ENCODE results near the gene KLK6.

Gene KLK6

DNA sequence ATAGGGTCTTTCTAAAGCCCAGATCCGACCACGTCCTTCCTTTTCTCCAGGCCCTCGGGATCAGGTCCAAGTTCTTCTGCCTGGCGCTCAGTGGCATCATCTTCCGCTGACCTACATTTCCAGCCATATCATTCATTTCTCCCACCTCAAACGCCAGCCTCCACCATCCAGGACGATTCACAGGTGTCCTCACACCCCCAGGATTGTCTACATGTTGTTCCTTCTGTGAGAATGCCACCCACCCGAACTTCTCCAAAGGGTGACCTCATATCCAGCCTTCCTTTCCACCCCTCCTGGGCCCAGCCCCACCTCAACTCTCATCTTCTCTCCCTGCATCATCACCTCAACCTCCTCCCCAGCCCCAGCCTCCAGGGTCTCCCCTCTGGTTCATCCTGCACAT, 11.8 kb downstream of the KLK6 start:
- H3K9ac ChIP-seq (ENCODE audit: low read length): no peak overlapping the region
- TF ChIP-seq, protein P1, sequence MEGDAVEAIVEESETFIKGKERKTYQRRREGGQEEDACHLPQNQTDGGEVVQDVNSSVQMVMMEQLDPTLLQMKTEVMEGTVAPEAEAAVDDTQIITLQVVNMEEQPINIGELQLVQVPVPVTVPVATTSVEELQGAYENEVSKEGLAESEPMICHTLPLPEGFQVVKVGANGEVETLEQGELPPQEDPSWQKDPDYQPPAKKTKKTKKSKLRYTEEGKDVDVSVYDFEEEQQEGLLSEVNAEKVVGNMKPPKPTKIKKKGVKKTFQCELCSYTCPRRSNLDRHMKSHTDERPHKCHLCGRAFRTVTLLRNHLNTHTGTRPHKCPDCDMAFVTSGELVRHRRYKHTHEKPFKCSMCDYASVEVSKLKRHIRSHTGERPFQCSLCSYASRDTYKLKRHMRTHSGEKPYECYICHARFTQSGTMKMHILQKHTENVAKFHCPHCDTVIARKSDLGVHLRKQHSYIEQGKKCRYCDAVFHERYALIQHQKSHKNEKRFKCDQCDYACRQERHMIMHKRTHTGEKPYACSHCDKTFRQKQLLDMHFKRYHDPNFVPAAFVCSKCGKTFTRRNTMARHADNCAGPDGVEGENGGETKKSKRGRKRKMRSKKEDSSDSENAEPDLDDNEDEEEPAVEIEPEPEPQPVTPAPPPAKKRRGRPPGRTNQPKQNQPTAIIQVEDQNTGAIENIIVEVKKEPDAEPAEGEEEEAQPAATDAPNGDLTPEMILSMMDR (IDR thresholded peaks at IDR 0.05; ENCODE audit: low read depth, low read length): no peak
- TF ChIP-seq EZH2phosphoT487 (IDR thresholded peaks at IDR 0.05; ENCODE audit: low read depth): no peak
- peaks cover 12% of the 10 kb centered on the region; the same call in 1 of the 2 replicates for H3K27me3 ChIP-seq (ENCODE audit: low read depth, low read length)
- H3K9me3 ChIP-seq (ENCODE audit: insufficient read depth, low read length): no peaks in the 10 kb centered on the region
- no peaks in the 10 kb centered on the region for H4K20me1 ChIP-seq (ENCODE audit: insufficient read depth, low read length)
- no peaks in the 10 kb centered on the region for H3K36me3 ChIP-seq (replicated peaks; ENCODE audit: low read depth, low read length)
- H3K79me2 ChIP-seq (ENCODE audit: low read length): no peaks in the 10 kb centered on the region
- H3K4me2 ChIP-seq (ENCODE audit: low read length): no peak overlapping the region
- H3K27ac ChIP-seq (ENCODE audit: low read length): no peak overlapping the region
- H2AFZ ChIP-seq (ENCODE audit: low read depth, low read length): no peak overlapping the region
- H3K4me3 ChIP-seq (ENCODE audit: low read length): no peak overlapping the region
- H3K4me1 ChIP-seq (ENCODE audit: low read length): no peaks in the 10 kb centered on the region

DNA sequence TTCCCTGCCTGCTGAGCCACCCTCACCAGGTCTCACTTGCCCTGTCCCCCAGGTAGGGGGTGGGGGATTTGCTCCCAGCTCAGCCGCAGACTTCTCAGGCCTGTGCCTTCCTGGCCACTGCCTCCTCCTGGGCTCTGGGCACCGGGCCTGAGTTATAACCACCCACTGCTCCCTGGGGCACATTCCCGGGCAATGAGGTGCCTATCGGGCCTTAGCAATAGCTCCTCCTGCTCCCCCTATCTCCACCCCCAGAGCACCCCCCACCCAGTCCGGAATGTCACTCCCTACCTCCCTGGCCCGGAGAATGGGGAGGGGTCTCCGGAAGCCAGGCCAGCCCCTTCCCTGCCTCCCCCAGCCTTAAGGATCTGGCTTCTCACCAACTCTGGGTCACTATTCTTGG, 16.5 kb downstream of the KLK6 start, which contains the start of gene KLK5:
Gene KLK5 (minus strand): TSS at position 129 of the 400 bp plus-strand sequence. CDS start 381 bp downstream, outside the sequence.
- no peak for TF ChIP-seq EZH2phosphoT487 (IDR thresholded peaks at IDR 0.05; ENCODE audit: low read depth)
- TF ChIP-seq, protein P1 (IDR thresholded peaks at IDR 0.05; ENCODE audit: low read depth, low read length): no peak
- Histone ChIP-seq H3K4me3 (ENCODE audit: low read length) (no peak within 1 kb of the TSS), H3K4me2 (ENCODE audit: low read length) (no peak within 1 kb of the TSS), H2AFZ (ENCODE audit: low read depth, low read length) (no peak within 1 kb of the TSS), H3K4me1 (ENCODE audit: low read length) (no peaks in the 10 kb centered on the region), H3K9ac (ENCODE audit: low read length) (no peak within 1 kb of the TSS), H3K79me2 (ENCODE audit: low read length) (no peaks in the 10 kb centered on the region), H3K27ac (ENCODE audit: low read length) (no peak within 1 kb of the TSS), H3K27me3 (ENCODE audit: low read depth, low read length) (0 out of 2 replicates have a peak, but pooled peaks cover 2% of the 10 kb centered on the region), H3K9me3 (ENCODE audit: insufficient read depth, low read length) (no peaks in the 10 kb centered on the region), H4K20me1 (ENCODE audit: insufficient read depth, low read length) (no peaks in the 10 kb centered on the region), H3K36me3 (replicated peaks; ENCODE audit: low read depth, low read length) (no peaks in the 10 kb centered on the region)

DNA sequence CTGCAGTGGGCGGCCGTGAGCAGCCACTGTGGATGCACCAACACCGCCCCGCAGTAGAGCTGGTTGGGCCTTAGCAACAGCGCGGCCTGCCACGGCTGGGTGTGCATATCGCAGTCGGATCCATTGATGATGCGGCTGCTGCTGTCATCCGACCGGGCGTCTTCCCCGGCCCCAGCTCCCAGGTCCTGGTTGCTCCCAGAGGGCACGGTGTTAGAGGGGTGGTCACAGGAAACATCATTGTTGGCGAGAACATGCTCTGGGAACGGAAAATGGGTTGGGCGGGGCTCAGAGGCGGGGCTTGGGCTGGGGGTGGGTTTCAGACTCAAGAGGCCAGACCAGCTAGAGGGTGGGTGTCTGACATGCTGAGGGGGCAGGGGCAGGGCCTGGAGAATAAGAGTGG, 19.5 kb downstream of the KLK6 start:
- Histone ChIP-seq H3K9ac (ENCODE audit: low read length) (no peak overlapping the region), H4K20me1 (ENCODE audit: insufficient read depth, low read length) (no peaks in the 10 kb centered on the region), H3K9me3 (ENCODE audit: insufficient read depth, low read length) (no peaks in the 10 kb centered on the region), H3K27ac (ENCODE audit: low read length) (no peak overlapping the region), H3K4me3 (ENCODE audit: low read length) (no peak overlapping the region), H3K27me3 (ENCODE audit: low read depth, low read length) (peaks cover 8% of the 10 kb centered on the region; the same call in 1 of the 2 replicates), H2AFZ (ENCODE audit: low read depth, low read length) (no peak overlapping the region), H3K79me2 (ENCODE audit: low read length) (no peaks in the 10 kb centered on the region), H3K36me3 (replicated peaks; ENCODE audit: low read depth, low read length) (no peaks in the 10 kb centered on the region), H3K4me2 (ENCODE audit: low read length) (no peak overlapping the region), H3K4me1 (ENCODE audit: low read length) (no peaks in the 10 kb centered on the region)
- TF ChIP-seq, protein P1 (IDR thresholded peaks at IDR 0.05; ENCODE audit: low read depth, low read length): no peak
- TF ChIP-seq EZH2phosphoT487 (IDR thresholded peaks at IDR 0.05; ENCODE audit: low read depth): no peak

DNA sequence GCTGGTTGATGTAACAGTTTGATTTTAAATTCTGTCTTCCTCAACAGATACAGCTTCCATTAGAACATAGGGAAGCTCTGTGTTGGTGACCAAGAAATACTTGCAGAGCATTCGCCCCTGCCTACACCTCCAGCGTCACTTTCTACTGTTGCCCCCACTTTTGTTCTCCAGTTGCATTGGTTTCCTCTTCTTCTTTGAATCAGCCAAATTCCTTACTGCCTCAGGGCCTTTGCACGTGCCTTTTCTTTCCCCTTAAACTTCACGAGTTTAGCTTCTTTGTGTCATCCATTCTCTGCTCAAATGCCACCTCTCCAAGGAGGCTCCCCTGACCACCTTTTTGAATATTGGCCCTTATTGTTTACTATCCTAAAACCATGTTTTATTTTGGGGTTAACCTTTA, 22.3 kb downstream of the KLK6 start:
- Histone ChIP-seq H3K4me3 (ENCODE audit: low read length) (no peak overlapping the region), H3K27me3 (ENCODE audit: low read depth, low read length) (peaks cover 8% of the 10 kb centered on the region; the same call in 1 of the 2 replicates), H2AFZ (ENCODE audit: low read depth, low read length) (no peak overlapping the region), H3K9me3 (ENCODE audit: insufficient read depth, low read length) (no peaks in the 10 kb centered on the region), H3K4me1 (ENCODE audit: low read length) (no peaks in the 10 kb centered on the region), H3K4me2 (ENCODE audit: low read length) (no peak overlapping the region), H3K27ac (ENCODE audit: low read length) (no peak overlapping the region), H3K79me2 (ENCODE audit: low read length) (no peaks in the 10 kb centered on the region), H3K36me3 (replicated peaks; ENCODE audit: low read depth, low read length) (no peaks in the 10 kb centered on the region), H3K9ac (ENCODE audit: low read length) (no peak overlapping the region), H4K20me1 (ENCODE audit: insufficient read depth, low read length) (no peaks in the 10 kb centered on the region)
- no peak for TF ChIP-seq EZH2phosphoT487 (IDR thresholded peaks at IDR 0.05; ENCODE audit: low read depth)
- TF ChIP-seq, protein P1 (IDR thresholded peaks at IDR 0.05; ENCODE audit: low read depth, low read length): no peak
